ENCODE measurements around the gene USH2A. TPM values are rescaled to one million over a fixed set of nuclear protein-coding genes. Genes with fewer than 3 reads are reported as not detected.

The USH2A gene
- polyA plus RNA-seq, 1 donor from 2014 or later: 0.17 TPM

GRCh38 chr1:215650446-215651149, 772.6 kb downstream of the USH2A start:
- no peak overlapping the region for H3K27ac ChIP-seq (ENCODE audit: low read length)
- no peaks in the 10 kb centered on the region for H3K79me2 ChIP-seq (replicated peaks; ENCODE audit: insufficient read depth, low read length)
- no peaks in the 10 kb centered on the region for H3F3A ChIP-seq (ENCODE audit: insufficient read depth, low read length, poor library complexity, severe bottlenecking)
- no peak overlapping the region for H2AFZ ChIP-seq (ENCODE audit: low read depth, low read length)
- no peak overlapping the region for H3K4me3 ChIP-seq (ENCODE audit: low read length)
- no peaks in the 10 kb centered on the region for H3K36me3 ChIP-seq (ENCODE audit: insufficient read depth, low read length)
- no peaks in the 10 kb centered on the region for H3K9me2 ChIP-seq (ENCODE audit: insufficient read depth, low read length)
- no peak overlapping the region for H3K4me2 ChIP-seq (ENCODE audit: low read length)
- H3K9ac ChIP-seq (ENCODE audit: low read length): no peak overlapping the region
- no peaks in the 10 kb centered on the region for H3K9me3 ChIP-seq (ENCODE audit: low read length)
- TF ChIP-seq TAF1 (IDR thresholded peaks at IDR 0.05; ENCODE audit: low read depth) (no peak), MXI1 (conservative IDR thresholded peaks at IDR 0.05; ENCODE audit: poor library complexity, severe bottlenecking) (no peak), REST (IDR thresholded peaks at IDR 0.05; ENCODE audit: borderline replicate concordance) (no peak), POLR2AphosphoS5 (IDR thresholded peaks at IDR 0.05) (no peak), EZH2 (IDR thresholded peaks at IDR 0.05; ENCODE audit: borderline replicate concordance, insufficient read depth, low read length, poor library complexity, severe bottlenecking) (no peak)
- no peaks in the 10 kb centered on the region for H3K27me3 ChIP-seq (ENCODE audit: insufficient read depth, low read depth, low read length)
- no peaks in the 10 kb centered on the region for H4K20me1 ChIP-seq (ENCODE audit: insufficient read depth)

GRCh38 chr1:215648957-215649356, 774.3 kb downstream of the USH2A start:
- H3K27ac ChIP-seq (ENCODE audit: low read length): no peak overlapping the region
- no peaks in the 10 kb centered on the region for H3K9me2 ChIP-seq (ENCODE audit: insufficient read depth, low read length)
- H3F3A ChIP-seq (ENCODE audit: insufficient read depth, low read length, poor library complexity, severe bottlenecking): no peaks in the 10 kb centered on the region
- no peak overlapping the region for H3K9ac ChIP-seq (ENCODE audit: low read length)
- H3K36me3 ChIP-seq (ENCODE audit: insufficient read depth, low read length): no peaks in the 10 kb centered on the region
- no peak for TF ChIP-seq MXI1 (conservative IDR thresholded peaks at IDR 0.05; ENCODE audit: poor library complexity, severe bottlenecking)
- no peak for TF ChIP-seq POLR2AphosphoS5 (IDR thresholded peaks at IDR 0.05)
- TF ChIP-seq EZH2 (IDR thresholded peaks at IDR 0.05; ENCODE audit: borderline replicate concordance, insufficient read depth, low read length, poor library complexity, severe bottlenecking): no peak
- no peak for TF ChIP-seq CTCF (IDR thresholded peaks at IDR 0.05; ENCODE audit: poor library complexity, severe bottlenecking)
- TF ChIP-seq REST (IDR thresholded peaks at IDR 0.05; ENCODE audit: borderline replicate concordance): no peak
- no peak for TF ChIP-seq RAD21 (conservative IDR thresholded peaks at IDR 0.05)
- TF ChIP-seq SMC3 (conservative IDR thresholded peaks at IDR 0.05; ENCODE audit: poor library complexity): no peak
- TF ChIP-seq TAF1 (IDR thresholded peaks at IDR 0.05; ENCODE audit: low read depth): no peak
- TF ChIP-seq EP300 (conservative IDR thresholded peaks at IDR 0.05; ENCODE audit: poor library complexity, severe bottlenecking): no peak
- no peak overlapping the region for H2AFZ ChIP-seq (ENCODE audit: low read depth, low read length)
- no peaks in the 10 kb centered on the region for H4K20me1 ChIP-seq (ENCODE audit: insufficient read depth)
- H3K27me3 ChIP-seq (ENCODE audit: insufficient read depth, low read depth, low read length): no peaks in the 10 kb centered on the region
- H3K79me2 ChIP-seq (replicated peaks; ENCODE audit: insufficient read depth, low read length): no peaks in the 10 kb centered on the region
- H3K4me2 ChIP-seq (ENCODE audit: low read length): no peak overlapping the region
- H3K4me3 ChIP-seq (ENCODE audit: low read length): no peak overlapping the region
- H3K9me3 ChIP-seq (ENCODE audit: low read length): no peaks in the 10 kb centered on the region
